Cardiac atrium fibroblast (primary cell): ENCODE data around the gene ATP5MK. TPM values are rescaled to one million over a fixed set of nuclear protein-coding genes. Genes with fewer than 3 reads are reported as not detected.

Source experiments
- total RNA-seq: library from RNA; depleted of rRNA; stranded (reverse); fragments of >200 nt; gene quantifications from 2 replicates; pipeline ENCODE4 v1.2.3, GENCODE V29; 2015

The ATP5MK gene, protein sequence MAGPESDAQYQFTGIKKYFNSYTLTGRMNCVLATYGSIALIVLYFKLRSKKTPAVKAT
- total RNA-seq, result 368 and 388 TPM in 2 replicates

GRCh38 chr10:103396067-103396788, at the start of gene ATP5MK, which contains the start of gene PDCD11:
Gene ATP5MK (minus strand): TSS chr10:103396475. CDS start chr10:103392457, 4,018 bp downstream.
Gene PDCD11 (plus strand): TSS chr10:103396626. CDS start chr10:103398427, 1,801 bp downstream.

DNA sequence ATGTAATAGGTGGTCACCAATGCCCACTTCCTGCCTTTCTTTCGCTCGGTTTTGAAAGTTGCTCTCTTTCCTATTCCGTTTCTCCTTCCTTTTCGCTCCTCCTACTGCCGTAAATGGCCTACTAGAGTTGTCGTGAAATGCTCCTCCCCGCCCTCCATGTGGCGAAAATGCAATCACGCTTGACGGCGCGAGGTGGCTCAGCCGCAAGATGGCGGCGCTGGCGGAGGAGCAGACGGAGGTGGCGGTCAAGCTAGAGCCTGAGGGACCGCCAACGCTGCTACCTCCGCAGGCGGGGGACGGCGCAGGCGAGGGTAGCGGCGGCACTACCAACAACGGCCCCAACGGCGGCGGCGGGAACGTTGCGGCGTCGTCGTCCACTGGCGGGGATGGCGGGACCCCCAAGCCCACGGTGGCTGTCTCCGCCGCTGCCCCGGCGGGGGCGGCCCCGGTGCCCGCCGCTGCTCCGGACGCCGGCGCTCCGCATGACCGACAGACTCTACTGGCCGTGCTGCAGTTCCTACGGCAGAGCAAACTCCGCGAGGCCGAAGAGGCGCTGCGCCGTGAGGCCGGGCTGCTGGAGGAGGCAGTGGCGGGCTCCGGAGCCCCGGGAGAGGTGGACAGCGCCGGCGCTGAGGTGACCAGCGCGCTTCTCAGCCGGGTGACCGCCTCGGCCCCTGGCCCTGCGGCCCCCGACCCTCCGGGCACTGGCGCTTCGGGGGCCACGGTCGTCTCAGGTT, 28.3 kb downstream of the ATP5MK start, which contains the start of gene TAF5:
Gene TAF5, plus strand, starts transcription at position 195 of the 737 bp plus-strand sequence. Its CDS starts 14 bp downstream, at position 209.

GRCh38 chr10:103350517-103351260, 45.6 kb downstream of the ATP5MK start, which contains the start of gene PCGF6:
Gene PCGF6 (minus strand): TSS chr10:103351140. CDS start chr10:103351066, 74 bp downstream.

Other genes starting within 250 kb of the ATP5MK start
- 55.6 and 64.0 TPM in 2 replicates for gene NT5C2, start 203.2 kb downstream of the ATP5MK start, total RNA-seq
- under 0.01 TPM in 1 of 2 replicates, not detected in the other for gene RPEL1, start 150.6 kb downstream of the ATP5MK start, total RNA-seq
- gene INA, start 119.3 kb downstream of the ATP5MK start, total RNA-seq, result 0.36 and 0.97 TPM in 2 replicates
- 7.6 and 7.9 TPM in 2 replicates for gene PCGF6, start 45.3 kb downstream of the ATP5MK start, total RNA-seq
- 1.6 and 4.5 TPM in 2 replicates for gene TAF5, start 28.5 kb downstream of the ATP5MK start, total RNA-seq
- 17.9 and 21.9 TPM in 2 replicates for gene PDCD11, start 151 bp upstream of the ATP5MK start, total RNA-seq
- 71.3 and 87.0 TPM in 2 replicates for gene CALHM2, start 55.9 kb upstream of the ATP5MK start, total RNA-seq
- not detected in 2 replicates for gene CALHM1, start 62.4 kb upstream of the ATP5MK start, total RNA-seq
- gene CALHM3, start 82.8 kb upstream of the ATP5MK start, total RNA-seq, result not detected in 2 replicates
- gene NEURL1, start 97.2 kb upstream of the ATP5MK start, total RNA-seq, result not detected in 2 replicates